GM18861 (cell line): Measurements from ENCODE around the gene ZKSCAN3.
A peak's percentile ranks its signal among the peaks of the same experiment; 100 is the strongest.
"Not testable (repeated sequence)": the region's sequence is repeated elsewhere in the genome, so short reads cannot be mapped to it uniquely, and the experiment has no call there.

Source experiments
- ATAC-seq: cut with Tn5 transposase; IDR thresholded peaks from one replicate; pipeline ENCODE4 v1.9.1; 2021; ENCODE audit not compliant: unreplicated experiment

ZKSCAN3 gene

GRCh38 chr6:28349892-28350737 lies at the start of gene ZKSCAN3:
ZKSCAN3 (plus strand) TSS chr6:28349947; CDS start chr6:28359587, 9,640 bp downstream.
- ATAC-seq, result peak; percentile 97

- peak; percentile 87 for ATAC-seq
These were observed 46.2 kb upstream of the ZKSCAN3 start for GRCh38 chr6:28303570-28303969.

- not testable (repeated sequence) for ATAC-seq
These were observed 43.4 kb upstream of the ZKSCAN3 start for GRCh38 chr6:28306363-28306762.

- no peak for ATAC-seq
These were observed 38.5 kb upstream of the ZKSCAN3 start for GRCh38 chr6:28311139-28311823.

GRCh38 chr6:28312939-28313338 lies 36.8 kb upstream of the ZKSCAN3 start:
- no peak for ATAC-seq

GRCh38 chr6:28315628-28316027 lies 34.1 kb upstream of the ZKSCAN3 start:
- ATAC-seq, result no peak

GRCh38 chr6:28317866-28318265 lies 31.9 kb upstream of the ZKSCAN3 start:
- ATAC-seq, result not testable (repeated sequence)

GRCh38 chr6:28322661-28323060 lies 27.1 kb upstream of the ZKSCAN3 start:
- ATAC-seq, result no peak

- no peak for ATAC-seq
These were observed 25.8 kb upstream of the ZKSCAN3 start for GRCh38 chr6:28323813-28324424.

- no peak for ATAC-seq
These were observed 23.3 kb upstream of the ZKSCAN3 start for GRCh38 chr6:28326371-28326948.

- ATAC-seq, result no peak
These were observed 19.7 kb upstream of the ZKSCAN3 start for GRCh38 chr6:28330041-28330440.

- no peak for ATAC-seq
These were observed 16.7 kb upstream of the ZKSCAN3 start for GRCh38 chr6:28333047-28333446.

- no peak for ATAC-seq
These were observed 16.1 kb upstream of the ZKSCAN3 start for GRCh38 chr6:28333599-28334018.

GRCh38 chr6:28334286-28335039 lies 15.3 kb upstream of the ZKSCAN3 start:
- ATAC-seq, result no peak

- no peak for ATAC-seq
These were observed 14.6 kb upstream of the ZKSCAN3 start for GRCh38 chr6:28335040-28335563.

- ATAC-seq, result peak; percentile 87
These were observed 14.0 kb upstream of the ZKSCAN3 start, which contains the start of gene ZSCAN31 for GRCh38 chr6:28335564-28336283. ZSCAN31 (minus strand) TSS chr6:28336148; CDS start chr6:28329683, 6,465 bp downstream.

GRCh38 chr6:28336284-28337120 lies 13.2 kb upstream of the ZKSCAN3 start:
- no peak for ATAC-seq

- ATAC-seq, result no peak
These were observed 12.6 kb upstream of the ZKSCAN3 start for GRCh38 chr6:28337121-28337520.
